Measurements from ENCODE around the gene TNIK. TPM values are rescaled to one million over a fixed set of nuclear protein-coding genes. Genes with fewer than 3 reads are reported as not detected.

TNIK gene
- polyA plus RNA-seq, 1 of the 3 experiments (the other 2 are of a cell fraction): 19.4 TPM

- TF ChIP-seq IRF3 (IDR thresholded peaks at IDR 0.05; ENCODE audit: low read depth, low read length) (no peak), MXI1 (IDR thresholded peaks at IDR 0.05; ENCODE audit: low read depth, low read length) (no peak)
These were observed 292.1 kb downstream of the TNIK start (continued) for GRCh38 chr3:171168086-171168485.

GRCh38 chr3:171165983-171166382, 294.2 kb downstream of the TNIK start:
- no peaks in the 10 kb centered on the region; a peak in 1 of 4 replicates for H3K4me1 ChIP-seq (ENCODE audit: control insufficient read depth in 1 of 2, insufficient read depth in 2 of 2, low read depth in 1 of 2, low read length in 1 of 2)
- TF ChIP-seq JUND (IDR thresholded peaks at IDR 0.05) (no peak), GATA2 (CRISPR knock-in tag; IDR thresholded peaks at IDR 0.05) (no peak), MXI1 (IDR thresholded peaks at IDR 0.05; ENCODE audit: low read depth, low read length) (no peak), YY1 (IDR thresholded peaks at IDR 0.05; ENCODE audit: low read depth) (no peak), RFX5 (IDR thresholded peaks at IDR 0.05; ENCODE audit: low read length) (no peak), MEF2A (IDR thresholded peaks at IDR 0.05; ENCODE audit: borderline replicate concordance, low read depth) (no peak), TEAD4 (IDR thresholded peaks at IDR 0.05; ENCODE audit: borderline replicate concordance, insufficient read depth) (no peak), CHD2 (IDR thresholded peaks at IDR 0.05; ENCODE audit: low read length, partially characterized antibody) (no peak), IRF3 (IDR thresholded peaks at IDR 0.05; ENCODE audit: low read depth, low read length) (no peak), TAF1 (IDR thresholded peaks at IDR 0.05; ENCODE audit: borderline replicate concordance, low read depth, low read length) (no peak), EP300 (IDR thresholded peaks at IDR 0.05; ENCODE audit: borderline replicate concordance in 1 of 2, low read depth in 1 of 2, low read length in 1 of 2) (no peak), NFIC (IDR thresholded peaks at IDR 0.05; ENCODE audit: borderline replicate concordance) (no peak), SMC3 (IDR thresholded peaks at IDR 0.05; ENCODE audit: low read depth, low read length) (no peak), POLR2AphosphoS5 (IDR thresholded peaks at IDR 0.05; ENCODE audit: low read depth, low read length) (no peak)
- TF ChIP-seq, protein P1, sequence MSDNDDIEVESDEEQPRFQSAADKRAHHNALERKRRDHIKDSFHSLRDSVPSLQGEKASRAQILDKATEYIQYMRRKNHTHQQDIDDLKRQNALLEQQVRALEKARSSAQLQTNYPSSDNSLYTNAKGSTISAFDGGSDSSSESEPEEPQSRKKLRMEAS (IDR thresholded peaks at IDR 0.05; ENCODE audit: low read depth): no peak
- TF ChIP-seq, protein P2, sequence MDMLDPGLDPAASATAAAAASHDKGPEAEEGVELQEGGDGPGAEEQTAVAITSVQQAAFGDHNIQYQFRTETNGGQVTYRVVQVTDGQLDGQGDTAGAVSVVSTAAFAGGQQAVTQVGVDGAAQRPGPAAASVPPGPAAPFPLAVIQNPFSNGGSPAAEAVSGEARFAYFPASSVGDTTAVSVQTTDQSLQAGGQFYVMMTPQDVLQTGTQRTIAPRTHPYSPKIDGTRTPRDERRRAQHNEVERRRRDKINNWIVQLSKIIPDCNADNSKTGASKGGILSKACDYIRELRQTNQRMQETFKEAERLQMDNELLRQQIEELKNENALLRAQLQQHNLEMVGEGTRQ (IDR thresholded peaks at IDR 0.05; ENCODE audit: borderline replicate concordance, low read depth, low read length): no peak
- H3K9ac ChIP-seq: no peak overlapping the region
- peaks cover 7% of the 10 kb centered on the region for H3F3A ChIP-seq (replicated peaks; ENCODE audit: insufficient read depth)
- no peak overlapping the region for H3K4me3 ChIP-seq (ENCODE audit: low read depth in 2 of 2, low read length in 1 of 2)
- no peak overlapping the region for H3K27ac ChIP-seq (ENCODE audit: low read depth in 2 of 2, low read length in 1 of 2)
- ChIA-PET POLR2A (interaction anchor here (0.8 kb wide), 1 partner anchor 554 kb away, joined by 3 read pairs; no protein-coding TSS in a partner anchor), CTCF (interaction anchor here (1.5 to 1.8 kb wide), 2 partner anchors 21 to 204 kb away, joined by 3 read pairs; no protein-coding TSS in a partner anchor)
- peaks cover 3% of the 10 kb centered on the region; the same call in 1 of the 2 replicates for H3K9me3 ChIP-seq
- WGBS (ENCODE audit: low lambda C conversion rate): 100% methylated on average over 1 of the region's 1 CpG
- H2AFZ ChIP-seq (ENCODE audit: low read depth): no peak overlapping the region
- no peak overlapping the region for H3K4me2 ChIP-seq
- no peaks in the 10 kb centered on the region for H3K9me2 ChIP-seq
- H3K36me3 ChIP-seq (replicated peaks in 1 of 2; ENCODE audit: control insufficient read depth in 1 of 2, insufficient read depth in 2 of 2, low read length in 1 of 2): peaks cover 29 to 37% of the 10 kb centered on the region in 2 experiments
- no peaks in the 10 kb centered on the region for H3K79me2 ChIP-seq (ENCODE audit: insufficient read depth)
- no peaks in the 10 kb centered on the region for H3K27me3 ChIP-seq (ENCODE audit: insufficient read depth)
- no peaks in the 10 kb centered on the region for H4K20me1 ChIP-seq (ENCODE audit: insufficient read depth)
- no peak for DNase-seq
